Activated gamma-delta T cell treated with anti-CD3 and anti-CD28 coated beads, Interleukin-2, amount 50 U/mL, for 16 hours (primary cell): ENCODE results near the gene MUSTN1.

Experiments used
- DNase-seq: peaks from one replicate; pipeline ENCODE4 v3.0.0-alpha.2; 2020; ENCODE audit warnings: low read depth

Gene MUSTN1

GRCh38 chr3:52801839-52802238, 33.0 kb downstream of the MUSTN1 start:
- DNase-seq, result no peak

GRCh38 chr3:52800079-52800478, 34.7 kb downstream of the MUSTN1 start:
- DNase-seq, result no peak

DNA sequence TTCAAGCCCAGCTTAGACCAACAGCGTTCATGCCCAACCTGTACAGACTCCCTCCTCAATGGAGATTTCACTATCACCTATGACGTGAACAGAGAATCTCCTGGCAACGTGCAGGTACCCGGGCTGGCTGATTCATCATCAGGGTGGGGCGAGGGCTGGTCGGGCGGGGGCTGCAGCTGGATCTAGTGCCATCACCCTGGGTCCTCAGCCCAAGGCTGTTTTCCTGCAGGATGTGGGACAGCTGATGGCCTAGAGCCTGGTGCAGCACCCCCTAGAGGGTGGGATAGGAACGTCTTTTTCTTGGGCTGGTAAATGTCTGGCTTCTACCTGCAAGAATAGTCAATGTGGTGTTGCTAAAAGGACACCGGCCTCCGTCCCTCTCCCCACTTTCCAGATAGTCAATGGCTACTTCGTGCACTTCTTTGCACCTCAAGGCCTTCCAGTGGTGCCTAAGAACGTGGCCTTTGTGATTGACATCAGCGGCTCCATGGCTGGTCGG, 35.8 kb downstream of the MUSTN1 start:
- no peak for DNase-seq

GRCh38 chr3:52798376-52798977, 36.3 kb downstream of the MUSTN1 start:
- DNase-seq, result no peak

- no peak for DNase-seq
Observed at GRCh38 chr3:52796411-52796810, 38.4 kb downstream of the MUSTN1 start.

GRCh38 chr3:52795298-52795900, 39.4 kb downstream of the MUSTN1 start:
- DNase-seq, result no peak

- DNase-seq, result no peak
Observed at GRCh38 chr3:52794612-52795099, 40.2 kb downstream of the MUSTN1 start, which contains the start of gene ITIH3. Gene ITIH3, plus strand, starts transcription at chr3:52794796. Its CDS starts 8 bp downstream, at chr3:52794804.

DNA sequence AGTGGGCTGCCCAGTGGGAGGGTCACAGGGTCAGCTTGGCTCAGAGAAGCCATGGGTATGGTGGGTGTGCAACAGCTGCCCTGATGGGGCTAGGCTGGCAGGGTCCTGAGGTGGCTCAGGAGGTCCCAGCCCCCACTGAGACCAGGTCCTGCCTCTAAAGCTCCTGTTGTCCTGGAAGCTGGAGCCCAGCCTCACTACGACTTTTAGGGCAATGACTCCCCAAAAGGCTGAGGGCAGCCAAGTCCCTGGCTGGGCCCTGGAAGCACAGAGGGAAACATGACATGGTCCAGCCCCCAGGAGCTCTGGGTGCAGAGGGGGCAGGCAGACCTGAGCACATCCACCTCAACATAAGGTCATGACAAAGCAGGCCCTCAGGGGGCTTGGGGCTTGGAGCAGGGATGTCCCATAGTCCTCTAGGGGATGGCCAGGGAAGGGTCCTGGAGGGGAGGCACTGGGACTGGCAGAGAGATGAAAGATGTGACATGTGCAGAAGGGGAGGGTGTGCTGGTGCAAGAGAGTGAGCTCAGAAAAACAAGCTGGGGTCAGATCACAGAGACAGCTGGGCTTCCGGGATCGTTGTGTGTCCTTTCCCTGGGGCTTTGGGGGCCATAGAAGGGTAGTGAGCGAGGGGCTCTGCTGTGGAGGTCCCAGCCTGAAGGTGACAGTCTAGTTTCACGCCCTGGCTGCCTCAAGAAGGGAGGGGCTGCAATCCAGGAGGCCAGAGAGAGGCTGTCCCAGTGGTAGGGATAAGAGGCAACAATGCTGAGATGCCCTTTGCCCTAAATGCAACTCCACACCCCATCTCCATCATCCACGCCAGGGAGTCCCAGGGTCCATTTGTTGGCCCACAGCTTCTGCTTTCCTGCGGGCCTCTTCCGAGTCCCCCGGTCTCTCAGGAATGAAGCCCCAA, 40.9 kb downstream of the MUSTN1 start:
- DNase-seq, result no peak

DNA sequence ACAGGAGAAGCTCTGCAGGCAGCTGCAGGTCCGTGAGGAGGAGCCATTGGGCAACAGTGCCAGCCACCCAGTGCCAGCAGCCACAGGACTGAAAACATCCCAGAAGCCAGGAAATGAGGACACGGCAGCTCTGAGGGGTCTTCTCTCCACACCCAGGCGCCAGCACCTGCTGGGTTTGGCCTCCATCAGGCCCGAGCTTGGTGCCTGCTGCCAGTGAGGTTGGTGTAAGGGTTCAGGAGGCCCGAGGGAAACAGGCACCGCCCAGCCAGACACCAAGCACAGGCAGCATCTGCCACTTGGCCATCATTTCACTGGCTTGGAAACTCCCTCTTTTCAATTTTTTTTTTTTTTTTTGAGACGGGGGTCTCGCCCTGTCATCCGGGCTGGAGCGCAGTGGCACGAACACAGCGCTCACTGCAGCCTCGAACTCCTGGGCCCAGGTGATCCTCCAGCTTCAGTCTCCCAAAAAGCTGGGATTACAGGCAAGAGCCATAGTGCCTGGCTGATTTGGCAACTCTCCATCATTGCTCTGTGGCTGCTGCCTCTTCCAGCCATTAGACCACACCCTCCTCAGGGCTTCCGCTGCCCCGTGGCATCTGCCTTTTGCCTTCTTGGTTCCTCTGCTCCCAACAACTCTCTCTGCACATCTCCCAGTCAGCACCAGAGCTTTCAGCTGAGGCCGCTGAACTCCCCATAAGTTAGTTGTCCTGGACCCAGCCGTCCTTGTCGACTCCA, 41.7 kb downstream of the MUSTN1 start:
- no peak for DNase-seq

DNA sequence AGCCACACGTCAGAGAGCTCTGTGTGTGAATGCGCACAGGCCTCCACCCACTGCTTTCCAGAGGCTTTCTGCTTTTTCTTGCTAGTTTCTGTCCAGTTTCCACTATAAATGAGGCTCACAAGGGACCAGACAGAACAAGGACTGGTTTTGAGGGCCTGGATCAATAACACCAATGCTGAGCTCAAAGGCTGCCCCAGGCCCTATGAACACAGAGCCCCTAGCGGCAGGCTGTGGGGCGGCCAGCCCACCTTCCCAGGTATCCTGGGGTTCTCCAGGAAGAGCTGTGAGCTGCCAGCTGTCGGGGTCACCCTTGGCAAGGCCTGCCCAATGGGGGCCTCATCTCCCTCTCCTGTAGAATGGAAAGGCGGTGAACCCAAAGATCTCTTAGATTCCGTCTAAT, 42.4 kb downstream of the MUSTN1 start:
- no peak for DNase-seq

DNA sequence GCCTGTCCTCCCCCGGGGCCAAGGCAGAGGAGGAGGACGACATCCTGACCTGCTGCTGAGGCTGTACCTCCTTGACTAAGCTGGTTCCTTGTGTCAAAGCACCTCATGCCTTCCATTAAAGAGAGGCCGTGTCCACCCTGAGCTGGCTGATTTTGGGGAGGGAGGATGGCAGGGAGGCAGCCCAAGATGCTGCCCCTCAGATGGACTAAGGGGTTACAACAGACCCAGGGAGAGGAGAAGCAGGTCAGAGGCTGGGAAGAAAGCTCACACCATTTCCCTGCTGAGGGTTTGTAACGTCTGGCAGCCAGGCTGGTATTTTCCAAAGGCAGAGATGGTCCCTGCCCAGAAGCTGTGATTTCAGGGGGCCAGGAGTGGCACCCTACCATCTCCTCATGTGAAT, 42.9 kb downstream of the MUSTN1 start:
- no peak for DNase-seq

DNA sequence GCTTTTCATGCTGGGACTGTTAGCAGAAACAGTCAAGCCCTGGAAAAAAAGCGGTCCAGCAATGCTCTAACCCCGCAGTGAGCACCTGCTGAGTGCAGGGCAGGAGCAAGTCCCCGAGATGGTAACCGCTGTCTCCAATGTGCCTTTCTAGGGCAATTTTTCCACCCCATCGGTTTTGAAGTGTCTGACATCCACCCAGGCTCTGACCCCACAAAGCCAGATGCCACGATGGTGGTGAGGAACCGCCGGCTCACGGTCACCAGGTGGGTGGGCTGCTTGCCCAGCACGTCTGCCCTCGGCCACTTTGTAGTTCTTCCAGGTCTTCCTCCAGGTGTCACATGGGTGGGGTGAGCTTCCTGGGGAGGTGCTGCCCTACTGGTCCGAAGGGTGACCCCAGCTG, 43.5 kb downstream of the MUSTN1 start:
- DNase-seq, result no peak

- DNase-seq, result no peak
Observed at GRCh38 chr3:52790741-52791140, 44.1 kb downstream of the MUSTN1 start.

- DNase-seq, result no peak
Observed at GRCh38 chr3:52790337-52790736, 44.5 kb downstream of the MUSTN1 start.

GRCh38 chr3:52789746-52790040, 45.1 kb downstream of the MUSTN1 start:
- no peak for DNase-seq

DNA sequence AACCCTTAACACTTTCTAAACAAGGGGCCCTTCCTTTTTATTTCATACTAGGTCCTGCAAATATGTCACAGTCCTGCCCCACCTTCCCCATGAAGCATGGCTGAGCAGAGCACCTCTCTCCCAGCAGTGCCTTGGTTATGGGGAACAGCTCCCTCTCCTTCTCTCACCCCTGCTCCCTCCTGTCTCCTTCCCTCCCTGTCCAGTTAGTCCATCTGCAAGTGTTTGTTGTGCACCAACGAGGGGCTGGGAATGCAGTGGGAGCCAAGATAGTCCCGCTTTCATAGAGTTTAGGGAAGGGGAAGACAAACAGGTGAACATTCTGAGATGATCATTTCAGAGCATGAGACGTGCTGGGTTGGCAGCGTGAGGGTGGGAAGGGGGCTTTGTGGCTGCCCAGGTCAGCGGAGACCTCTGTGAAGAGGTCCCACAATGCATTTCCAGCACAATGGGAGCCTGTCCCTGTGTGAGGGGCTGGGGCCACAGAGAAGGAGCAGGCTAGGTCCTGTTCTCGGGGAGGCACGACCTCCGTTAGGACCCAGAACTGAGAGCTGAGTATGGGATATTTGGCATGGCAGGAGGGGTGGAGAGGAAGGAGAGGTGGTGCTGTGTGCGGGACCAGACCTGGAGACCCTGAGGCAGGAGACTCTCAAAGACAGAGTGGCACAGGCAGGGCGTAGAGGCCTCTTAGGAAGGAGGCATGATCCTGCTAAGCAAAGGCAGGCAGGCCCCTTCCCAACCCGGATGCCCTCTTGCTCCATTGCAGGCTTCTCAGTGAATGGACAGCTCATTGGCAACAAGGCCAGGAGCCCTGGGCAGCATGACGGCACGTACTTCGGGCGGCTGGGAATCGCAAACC, 45.7 kb downstream of the MUSTN1 start:
- DNase-seq, result no peak

DNA sequence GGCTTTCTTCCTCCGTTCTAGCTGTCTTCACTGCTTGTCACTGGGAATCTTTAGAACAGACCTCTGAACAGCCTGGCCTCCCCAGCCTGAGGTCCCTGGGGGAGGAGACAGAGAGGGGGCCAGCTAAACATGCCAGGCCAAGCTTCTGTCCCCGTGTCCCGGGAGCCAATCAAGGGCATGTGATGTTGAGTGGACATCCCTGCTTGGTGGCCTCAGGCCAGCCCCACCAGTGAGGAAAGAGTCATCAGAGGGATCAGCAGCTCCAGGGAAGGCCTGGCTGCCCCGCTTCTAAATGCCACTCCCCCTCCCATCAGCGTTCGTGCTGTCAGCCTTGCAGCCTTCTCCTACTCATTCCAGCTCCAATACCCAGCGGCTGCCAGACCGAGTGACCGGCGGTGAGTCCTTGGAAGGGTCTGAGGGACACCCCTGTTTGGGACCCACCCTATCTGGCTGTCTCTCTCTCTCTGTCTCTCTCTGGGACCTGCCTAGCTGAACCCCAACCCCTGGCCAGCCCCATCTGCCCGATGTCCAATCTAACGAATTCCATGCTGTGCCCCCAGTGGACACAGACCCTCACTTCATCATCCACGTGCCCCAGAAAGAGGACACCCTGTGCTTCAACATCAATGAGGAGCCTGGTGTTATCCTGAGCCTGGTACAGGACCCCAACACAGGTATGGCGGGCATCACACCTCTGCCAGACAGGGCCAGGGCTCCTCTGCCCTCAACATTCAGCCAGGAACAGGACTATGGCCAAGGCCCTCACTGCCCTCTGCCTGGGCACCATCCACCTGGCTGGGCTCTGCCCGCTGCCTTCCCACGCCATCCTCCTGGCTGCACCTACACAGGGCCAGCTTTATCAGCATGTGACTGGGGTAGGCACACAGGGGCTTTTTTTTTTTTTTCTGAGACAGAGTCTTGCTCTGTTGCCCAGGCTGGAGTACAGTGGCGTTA, 46.9 kb downstream of the MUSTN1 start:
- no peak for DNase-seq

GRCh38 chr3:52787246-52787645, 47.6 kb downstream of the MUSTN1 start:
- DNase-seq, result no peak

GRCh38 chr3:52786330-52787215, 48.2 kb downstream of the MUSTN1 start:
- DNase-seq, result no peak
